SK-N-SH (cell line): ENCODE results near the gene USP19. TPM values are rescaled to one million over a fixed set of nuclear protein-coding genes. Genes with fewer than 3 reads are reported as not detected.
A peak's percentile ranks its signal among the peaks of the same experiment; 100 is the strongest.

Source experiments
- CTCF ChIA-PET: fragments of 300-600, 350-600 bp; formaldehyde crosslinking; extraction: SDS; loops from one replicate; lab custom pipeline; 2021; lab: Yijun Ruan, JAX
- POLR2A ChIA-PET: fragments of 350-600 bp; sonication (Branson Sonifier 250); formaldehyde crosslinking; extraction: SDS; loops from one replicate; lab custom pipeline; 2020; ENCODE audit warnings: antibody characterized with exemption, inconsistent platforms; lab: Yijun Ruan, JAX
- DNase-seq: peaks from one replicate; pipeline ENCODE4 v3.0.0; 2012
- H2AFZ ChIP-seq: fragments of 200-600 bp; sonication (generic); 2 replicates; pipeline ENCODE4 v1.8.1; 2016; ENCODE audit warnings: antibody characterized with exemption, mild to moderate bottlenecking, low read depth
- H3F3A ChIP-seq: fragments of 200-600 bp; sonication (generic); replicated peaks from 2 replicates; pipeline ENCODE3; 2016; ENCODE audit warnings: antibody characterized with exemption, mild to moderate bottlenecking; ENCODE audit not compliant: insufficient read depth
- H3K27ac ChIP-seq, 2 experiments: fragments of 200-500 bp in 1 of 2; fragments of 200-600 bp in 1 of 2; sonication (Bioruptor generic) in 1 of 2; sonication (generic), shearing (Covaris generic) in 1 of 2; 2 replicates each; pipeline versions ENCODE4 v1.5.1 to v1.6.1; 2014 to 2016; ENCODE audit warnings: low read depth in 2 of 2, inconsistent platforms in 1 of 2, low read length in 1 of 2, mild to moderate bottlenecking in 1 of 2, mixed read lengths in 1 of 2
- H3K27me3 ChIP-seq: fragments of 200-600 bp; sonication (generic), shearing (Covaris generic); 2 replicates; pipeline ENCODE4 v1.6.1; 2016; ENCODE audit warnings: mixed run types; ENCODE audit not compliant: insufficient read depth
- H3K36me3 ChIP-seq, 2 experiments: fragments of 200-500 bp in 1 of 2; fragments of 200-600 bp in 1 of 2; sonication (Bioruptor generic) in 1 of 2; sonication (generic) in 1 of 2; replicated peaks in 1 of 2; 2 replicates each; pipeline versions ENCODE3 to v1.5.1; 2014 to 2016; ENCODE audit warnings: low read length in 1 of 2, mild to moderate bottlenecking in 1 of 2; ENCODE audit not compliant: insufficient read depth in 2 of 2, control insufficient read depth in 1 of 2
- H3K4me1 ChIP-seq, 2 experiments: fragments of 200-500 bp in 1 of 2; fragments of 200-600 bp in 1 of 2; sonication (Bioruptor generic) in 1 of 2; sonication (generic), shearing (Covaris generic) in 1 of 2; 2 replicates each; pipeline versions ENCODE4 v1.5.1 to v1.6.1; 2014 to 2016; ENCODE audit warnings: low read depth in 1 of 2, low read length in 1 of 2, mixed run types in 1 of 2; ENCODE audit not compliant: insufficient read depth in 2 of 2, control insufficient read depth in 1 of 2
- H3K4me2 ChIP-seq: fragments of 200-600 bp; sonication (generic), shearing (Covaris generic); 2 replicates; pipeline ENCODE4 v1.6.1; 2017; ENCODE audit warnings: mixed run types
- H3K4me3 ChIP-seq, 2 experiments: fragments of 200-500 bp in 1 of 2; fragments of 200-600 bp in 1 of 2; sonication (Bioruptor generic) in 1 of 2; sonication (generic), shearing (Covaris generic) in 1 of 2; 2 replicates each; pipeline versions ENCODE4 v1.5.1 to v1.8.1; 2014 to 2016; ENCODE audit warnings: low read depth in 2 of 2, inconsistent platforms in 1 of 2, low read length in 1 of 2, mild to moderate bottlenecking in 1 of 2, mixed read lengths in 1 of 2, moderate library complexity in 1 of 2
- H3K79me2 ChIP-seq: fragments of 200-600 bp; sonication (generic); 2 replicates; pipeline ENCODE4 v1.8.1; 2017; ENCODE audit warnings: mild to moderate bottlenecking; ENCODE audit not compliant: insufficient read depth
- H3K9ac ChIP-seq: fragments of 200-600 bp; sonication (generic); 2 replicates; pipeline ENCODE4 v1.6.1; 2017; ENCODE audit warnings: mixed run types
- H3K9me2 ChIP-seq: fragments of 200-600 bp; sonication (generic); 2 replicates; pipeline ENCODE4 v1.6.1; 2017; ENCODE audit warnings: mixed run types
- H3K9me3 ChIP-seq: fragments of 200-600 bp; sonication (generic); 2 replicates; pipeline ENCODE4 v1.6.1; 2017; ENCODE audit warnings: mixed run types, mild to moderate bottlenecking, moderate library complexity
- H4K20me1 ChIP-seq: fragments of 200-600 bp; sonication (generic); 2 replicates; pipeline ENCODE4 v1.6.1; 2017; ENCODE audit warnings: mild to moderate bottlenecking, mixed run types; ENCODE audit not compliant: insufficient read depth
- ELF1 ChIP-seq: IDR thresholded peaks from 2 replicates; pipeline ENCODE4 v1.4.0; 2012
- EP300 ChIP-seq, 2 experiments: IDR thresholded peaks; 2 replicates each; pipeline versions ENCODE4 v1.4.0 to v1.6.1; 2012; ENCODE audit warnings: borderline replicate concordance in 1 of 2, low read depth in 1 of 2, low read length in 1 of 2
- EZH2phosphoT487 ChIP-seq: fragments of 200-600 bp; sonication (generic); IDR thresholded peaks from 2 replicates; pipeline ENCODE4 v1.6.1; 2017; ENCODE audit warnings: low read depth, mixed run types, mild to moderate bottlenecking, antibody characterized with exemption, moderate library complexity, borderline replicate concordance
- FOXM1 ChIP-seq: IDR thresholded peaks from 2 replicates; pipeline ENCODE4 v1.4.0; 2012; ENCODE audit warnings: low read depth, mild to moderate bottlenecking
- MEF2A ChIP-seq: IDR thresholded peaks from 2 replicates; pipeline ENCODE4 v1.4.0; 2012; ENCODE audit warnings: low read depth, borderline replicate concordance
- MXI1 ChIP-seq: IDR thresholded peaks from 2 replicates; pipeline ENCODE4 v1.6.1; 2012; ENCODE audit warnings: mild to moderate bottlenecking, low read depth, low read length, improper control_type of control experiment
- NFIC ChIP-seq: IDR thresholded peaks from 2 replicates; pipeline ENCODE4 v1.4.0; 2012; ENCODE audit warnings: borderline replicate concordance
- POLR2AphosphoS5 ChIP-seq: IDR thresholded peaks from 2 replicates; pipeline ENCODE4 v1.6.1; 2012; ENCODE audit warnings: low read depth, low read length
- RAD21 ChIP-seq: IDR thresholded peaks from 2 replicates; pipeline ENCODE4 v1.6.1; 2012; ENCODE audit warnings: mild to moderate bottlenecking, low read length
- RCOR1 ChIP-seq: fragments of 150-350 bp; IDR thresholded peaks from 2 replicates; pipeline ENCODE4 v1.6.1; 2017; ENCODE audit warnings: antibody characterized with exemption, low read length
- SMC3 ChIP-seq: IDR thresholded peaks from 2 replicates; pipeline ENCODE4 v1.6.1; 2012; ENCODE audit warnings: low read depth, low read length, improper control_type of control experiment
- WGBS: methylation state at CpG from one replicate; pipeline ENCODE4 v1.1.6; 2017; ENCODE audit warnings: low lambda C conversion rate; 5-methylcytosine and 5-hydroxymethylcytosine counted together
- polyA plus RNA-seq, 3 experiments: library from polyadenylated mRNA; depleted of rRNA; stranded (reverse); fragments of >200 nt; gene quantifications; 2 replicates each; pipeline ENCODE4 v1.2.3, GENCODE V29; 2012
- TF ChIP-seq, protein P1 (sequence below): IDR thresholded peaks from 2 replicates; pipeline ENCODE4 v1.4.0; 2012; ENCODE audit warnings: low read depth
- TF ChIP-seq, protein P2 (sequence below): IDR thresholded peaks from 2 replicates; pipeline ENCODE4 v1.4.0; 2012; ENCODE audit warnings: low read depth, borderline replicate concordance
- TF ChIP-seq, protein P3 (sequence below): fragments of 200-600 bp; sonication (generic); IDR thresholded peaks from 2 replicates; pipeline ENCODE4 v1.6.1; 2017; ENCODE audit warnings: antibody characterized with exemption, mild to moderate bottlenecking, moderate library complexity
- TF ChIP-seq, protein P4 (sequence below): IDR thresholded peaks from 2 replicates; pipeline ENCODE4 v1.6.1; 2012; ENCODE audit warnings: mild to moderate bottlenecking, low read depth, low read length, moderate library complexity
- TF ChIP-seq, protein P5 (sequence below): IDR thresholded peaks from 2 replicates; pipeline ENCODE4; 2012

The USP19 gene
- polyA plus RNA-seq, 1 of the 3 experiments (the other 2 are of a cell fraction) = 75.6 TPM

DNA sequence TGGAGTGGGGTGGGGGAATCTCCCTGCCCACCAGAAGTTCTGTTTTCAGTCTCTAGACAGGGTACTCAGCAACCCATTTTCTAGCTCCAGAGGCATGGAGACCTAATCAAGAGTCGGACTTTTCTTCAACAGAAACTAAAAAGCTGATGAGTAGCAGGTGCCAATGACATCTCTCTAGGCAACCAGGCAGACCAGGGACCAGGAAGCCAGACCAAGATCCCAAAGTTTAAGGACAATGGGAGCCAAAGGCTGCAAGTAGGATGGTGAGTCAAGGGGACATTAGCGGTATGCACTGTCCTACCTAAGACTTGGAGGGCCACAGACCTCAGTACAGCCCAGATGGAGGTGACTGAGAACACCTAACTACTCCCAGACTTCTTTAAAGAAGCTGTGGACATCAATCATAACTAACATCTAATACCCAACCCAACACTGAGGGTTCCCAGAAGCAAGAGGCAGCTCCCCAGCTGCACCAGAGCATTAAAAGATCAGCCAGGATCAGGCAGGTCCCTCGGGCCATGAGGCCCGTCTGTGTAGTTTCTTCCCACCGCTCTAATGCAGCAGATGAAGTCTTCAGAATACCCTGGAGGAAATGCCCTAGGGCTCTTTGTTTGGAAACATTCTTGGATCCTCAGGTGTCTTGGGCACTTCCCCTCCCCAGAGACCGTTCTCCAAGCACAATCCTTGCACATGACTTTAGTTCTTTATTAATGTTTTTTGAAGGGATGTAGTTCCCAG is 44.5 kb upstream of the USP19 start:
- 28% methylated on average over 5 of the region's 6 CpGs for WGBS
- Histone ChIP-seq H3K27me3 (no peaks in the 10 kb centered on the region), H3K4me2 (peak overlapping the region; percentile 96), H4K20me1 (no peaks in the 10 kb centered on the region), H3K36me3 (peaks cover 14 to 25% of the 10 kb centered on the region in 2 experiments), H2AFZ (no peak overlapping the region), H3K9me3 (no peaks in the 10 kb centered on the region), H3F3A (no peaks in the 10 kb centered on the region), H3K9ac (peak overlapping the region; percentile 93), H3K4me1 (peaks cover 3 to 16% of the 10 kb centered on the region in 2 experiments; a peak in 3 of 4 replicates), H3K9me2 (no peaks in the 10 kb centered on the region), H3K4me3 (peak overlapping the region; percentile 93 to 95), H3K79me2 (peaks cover 29% of the 10 kb centered on the region), H3K27ac (peak overlapping the region; percentile 47 to 80; a peak in 3 of 4 replicates)
- TF ChIP-seq POLR2AphosphoS5 (no peak), RAD21 (no peak)
- TF ChIP-seq, protein P1, sequence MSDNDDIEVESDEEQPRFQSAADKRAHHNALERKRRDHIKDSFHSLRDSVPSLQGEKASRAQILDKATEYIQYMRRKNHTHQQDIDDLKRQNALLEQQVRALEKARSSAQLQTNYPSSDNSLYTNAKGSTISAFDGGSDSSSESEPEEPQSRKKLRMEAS = no peak
- POLR2A ChIA-PET = interaction anchor here (0.6 to 1.7 kb wide), 6 partner anchors 12 to 175 kb away, joined by 3 to 4 read pairs (median 3); partner anchors contain the start of genes QRICH1, USP19, USP4 and WDR6
- peak; percentile 45 for DNase-seq
- CTCF ChIA-PET = interaction anchor here (0.7 to 2.3 kb wide), 4 partner anchors 33 to 730 kb away, joined by 3 to 5 read pairs (median 4); partner anchors contain the start of genes LAMB2 and USP19

DNA sequence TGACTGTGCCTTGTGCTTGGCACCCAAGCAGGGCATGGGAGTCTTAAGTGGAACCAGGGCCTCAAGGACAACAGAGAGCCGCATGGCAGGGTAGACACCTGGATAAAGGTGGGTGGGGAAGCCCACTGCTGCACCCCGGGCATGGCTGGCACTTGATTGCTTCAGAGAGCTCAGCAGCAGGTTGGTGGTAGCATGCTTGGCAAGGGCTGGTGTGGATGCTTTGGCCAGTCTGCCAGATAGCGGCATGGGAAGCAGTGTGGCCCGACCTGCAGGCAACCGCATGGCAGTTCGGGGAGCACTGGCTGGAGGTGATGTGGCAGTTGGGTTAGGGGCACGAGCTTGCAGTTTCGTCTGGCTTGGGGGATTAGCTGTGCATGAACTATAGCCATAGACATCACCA is 43.0 kb upstream of the USP19 start:
- no peaks in the 10 kb centered on the region for H3K27me3 ChIP-seq
- POLR2A ChIA-PET = interaction anchor here (1.3 kb wide), 1 partner anchor 157 kb away, joined by 3 read pairs; the partner anchor contains the start of gene WDR6
- H2AFZ ChIP-seq = no peak overlapping the region
- H3K9me3 ChIP-seq = no peaks in the 10 kb centered on the region
- H3K4me3 ChIP-seq = no peak overlapping the region
- no peaks in the 10 kb centered on the region for H4K20me1 ChIP-seq
- no peaks in the 10 kb centered on the region for H3K9me2 ChIP-seq
- peaks cover 4% of the 10 kb centered on the region for H3F3A ChIP-seq
- peaks cover 29% of the 10 kb centered on the region for H3K79me2 ChIP-seq
- H3K27ac ChIP-seq = no peak overlapping the region
- DNase-seq = no peak
- H3K9ac ChIP-seq = no peak overlapping the region
- peaks cover 3 to 15% of the 10 kb centered on the region in 2 experiments; a peak in 3 of 4 replicates for H3K4me1 ChIP-seq
- CTCF ChIA-PET = interaction anchor here (2.3 kb wide), 1 partner anchor 286 kb away, joined by 5 read pairs; no protein-coding TSS in a partner anchor
- H3K4me2 ChIP-seq = no peak overlapping the region
- WGBS = 100% methylated on average over 4 of the region's 8 CpGs
- peaks cover 14 to 25% of the 10 kb centered on the region in 2 experiments for H3K36me3 ChIP-seq
- TF ChIP-seq MXI1 (no peak), EP300 (IDR thresholded peaks at IDR 0.05; ENCODE audit: borderline replicate concordance in 1 of 2, low read depth in 1 of 2, low read length in 1 of 2) (no peak), MEF2A (no peak), RCOR1 (no peak), SMC3 (no peak), ELF1 (no peak), FOXM1 (no peak), NFIC (no peak), EZH2phosphoT487 (no peak)
- TF ChIP-seq, protein P2, sequence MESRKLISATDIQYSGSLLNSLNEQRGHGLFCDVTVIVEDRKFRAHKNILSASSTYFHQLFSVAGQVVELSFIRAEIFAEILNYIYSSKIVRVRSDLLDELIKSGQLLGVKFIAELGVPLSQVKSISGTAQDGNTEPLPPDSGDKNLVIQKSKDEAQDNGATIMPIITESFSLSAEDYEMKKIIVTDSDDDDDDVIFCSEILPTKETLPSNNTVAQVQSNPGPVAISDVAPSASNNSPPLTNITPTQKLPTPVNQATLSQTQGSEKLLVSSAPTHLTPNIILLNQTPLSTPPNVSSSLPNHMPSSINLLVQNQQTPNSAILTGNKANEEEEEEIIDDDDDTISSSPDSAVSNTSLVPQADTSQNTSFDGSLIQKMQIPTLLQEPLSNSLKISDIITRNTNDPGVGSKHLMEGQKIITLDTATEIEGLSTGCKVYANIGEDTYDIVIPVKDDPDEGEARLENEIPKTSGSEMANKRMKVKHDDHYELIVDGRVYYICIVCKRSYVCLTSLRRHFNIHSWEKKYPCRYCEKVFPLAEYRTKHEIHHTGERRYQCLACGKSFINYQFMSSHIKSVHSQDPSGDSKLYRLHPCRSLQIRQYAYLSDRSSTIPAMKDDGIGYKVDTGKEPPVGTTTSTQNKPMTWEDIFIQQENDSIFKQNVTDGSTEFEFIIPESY = no peak
- TF ChIP-seq, protein P1 = no peak
- TF ChIP-seq, protein P3, sequence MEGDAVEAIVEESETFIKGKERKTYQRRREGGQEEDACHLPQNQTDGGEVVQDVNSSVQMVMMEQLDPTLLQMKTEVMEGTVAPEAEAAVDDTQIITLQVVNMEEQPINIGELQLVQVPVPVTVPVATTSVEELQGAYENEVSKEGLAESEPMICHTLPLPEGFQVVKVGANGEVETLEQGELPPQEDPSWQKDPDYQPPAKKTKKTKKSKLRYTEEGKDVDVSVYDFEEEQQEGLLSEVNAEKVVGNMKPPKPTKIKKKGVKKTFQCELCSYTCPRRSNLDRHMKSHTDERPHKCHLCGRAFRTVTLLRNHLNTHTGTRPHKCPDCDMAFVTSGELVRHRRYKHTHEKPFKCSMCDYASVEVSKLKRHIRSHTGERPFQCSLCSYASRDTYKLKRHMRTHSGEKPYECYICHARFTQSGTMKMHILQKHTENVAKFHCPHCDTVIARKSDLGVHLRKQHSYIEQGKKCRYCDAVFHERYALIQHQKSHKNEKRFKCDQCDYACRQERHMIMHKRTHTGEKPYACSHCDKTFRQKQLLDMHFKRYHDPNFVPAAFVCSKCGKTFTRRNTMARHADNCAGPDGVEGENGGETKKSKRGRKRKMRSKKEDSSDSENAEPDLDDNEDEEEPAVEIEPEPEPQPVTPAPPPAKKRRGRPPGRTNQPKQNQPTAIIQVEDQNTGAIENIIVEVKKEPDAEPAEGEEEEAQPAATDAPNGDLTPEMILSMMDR = no peak
- TF ChIP-seq, protein P4, sequence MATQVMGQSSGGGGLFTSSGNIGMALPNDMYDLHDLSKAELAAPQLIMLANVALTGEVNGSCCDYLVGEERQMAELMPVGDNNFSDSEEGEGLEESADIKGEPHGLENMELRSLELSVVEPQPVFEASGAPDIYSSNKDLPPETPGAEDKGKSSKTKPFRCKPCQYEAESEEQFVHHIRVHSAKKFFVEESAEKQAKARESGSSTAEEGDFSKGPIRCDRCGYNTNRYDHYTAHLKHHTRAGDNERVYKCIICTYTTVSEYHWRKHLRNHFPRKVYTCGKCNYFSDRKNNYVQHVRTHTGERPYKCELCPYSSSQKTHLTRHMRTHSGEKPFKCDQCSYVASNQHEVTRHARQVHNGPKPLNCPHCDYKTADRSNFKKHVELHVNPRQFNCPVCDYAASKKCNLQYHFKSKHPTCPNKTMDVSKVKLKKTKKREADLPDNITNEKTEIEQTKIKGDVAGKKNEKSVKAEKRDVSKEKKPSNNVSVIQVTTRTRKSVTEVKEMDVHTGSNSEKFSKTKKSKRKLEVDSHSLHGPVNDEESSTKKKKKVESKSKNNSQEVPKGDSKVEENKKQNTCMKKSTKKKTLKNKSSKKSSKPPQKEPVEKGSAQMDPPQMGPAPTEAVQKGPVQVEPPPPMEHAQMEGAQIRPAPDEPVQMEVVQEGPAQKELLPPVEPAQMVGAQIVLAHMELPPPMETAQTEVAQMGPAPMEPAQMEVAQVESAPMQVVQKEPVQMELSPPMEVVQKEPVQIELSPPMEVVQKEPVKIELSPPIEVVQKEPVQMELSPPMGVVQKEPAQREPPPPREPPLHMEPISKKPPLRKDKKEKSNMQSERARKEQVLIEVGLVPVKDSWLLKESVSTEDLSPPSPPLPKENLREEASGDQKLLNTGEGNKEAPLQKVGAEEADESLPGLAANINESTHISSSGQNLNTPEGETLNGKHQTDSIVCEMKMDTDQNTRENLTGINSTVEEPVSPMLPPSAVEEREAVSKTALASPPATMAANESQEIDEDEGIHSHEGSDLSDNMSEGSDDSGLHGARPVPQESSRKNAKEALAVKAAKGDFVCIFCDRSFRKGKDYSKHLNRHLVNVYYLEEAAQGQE = no peak
- TF ChIP-seq, protein P5, sequence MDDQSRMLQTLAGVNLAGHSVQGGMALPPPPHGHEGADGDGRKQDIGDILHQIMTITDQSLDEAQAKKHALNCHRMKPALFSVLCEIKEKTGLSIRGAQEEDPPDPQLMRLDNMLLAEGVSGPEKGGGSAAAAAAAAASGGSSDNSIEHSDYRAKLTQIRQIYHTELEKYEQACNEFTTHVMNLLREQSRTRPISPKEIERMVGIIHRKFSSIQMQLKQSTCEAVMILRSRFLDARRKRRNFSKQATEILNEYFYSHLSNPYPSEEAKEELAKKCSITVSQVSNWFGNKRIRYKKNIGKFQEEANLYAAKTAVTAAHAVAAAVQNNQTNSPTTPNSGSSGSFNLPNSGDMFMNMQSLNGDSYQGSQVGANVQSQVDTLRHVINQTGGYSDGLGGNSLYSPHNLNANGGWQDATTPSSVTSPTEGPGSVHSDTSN = no peak
